PC-3 (cell line): Measurements from ENCODE around the gene RNF181. TPM values are rescaled to one million over a fixed set of nuclear protein-coding genes. Genes with fewer than 3 reads are reported as not detected.

ENCODE experiments used
- ATAC-seq: fragments of 200-7000 bp; cut with Tn5 transposase; 2 replicates; pipeline ENCODE4 v1.9.1; 2020; ENCODE audit warnings: mild to moderate bottlenecking, moderate library complexity
- BruUV-seq: library from RNA; stranded (reverse); fragments of 400-500 nt; replicated peaks from 2 replicates; lab custom pipeline; 2021; lab: Mats Ljungman, UMichigan
- CTCF ChIA-PET: fragments of 300-600 bp; sonication (Branson Sonifier 250); formaldehyde crosslinking; loops from one replicate; lab custom pipeline; 2022; ENCODE audit warnings: antibody characterized with exemption; lab: Charles Lee
- POLR2A ChIA-PET: fragments of 300-600 bp; sonication (Branson Sonifier 250); formaldehyde crosslinking; loops from one replicate; lab custom pipeline; 2022; ENCODE audit warnings: antibody characterized with exemption; ENCODE audit not compliant: unreplicated experiment; lab: Charles Lee
- DNase-seq: peaks from one replicate; pipeline ENCODE4 v3.0.0-alpha.2; 2015
- H2AFZ ChIP-seq: fragments of 300-600 bp; sonication (generic); 2 replicates; pipeline ENCODE4 v1.6.0; 2016; ENCODE audit warnings: antibody characterized with exemption, low read length
- H3F3A ChIP-seq: fragments of 300-600 bp; sonication (generic); one replicate; pipeline ENCODE4 v1.6.0; 2017; ENCODE audit warnings: antibody characterized with exemption, low read length, control low read depth, mild to moderate bottlenecking; ENCODE audit not compliant: unreplicated experiment
- H3K27ac ChIP-seq: fragments of 300-600 bp; sonication (generic); 2 replicates; pipeline ENCODE4 v1.5.1; 2016; ENCODE audit warnings: mild to moderate bottlenecking, low read length
- H3K27me3 ChIP-seq: fragments of 300-600 bp; sonication (generic); 2 replicates; pipeline ENCODE4 v1.6.1; 2016; ENCODE audit warnings: low read length, mixed read lengths
- H3K36me3 ChIP-seq: fragments of 300-600 bp; sonication (generic); 2 replicates; pipeline ENCODE4 v1.6.1; 2016; ENCODE audit warnings: low read depth, mixed run types, low read length, mixed read lengths
- H3K4me1 ChIP-seq: fragments of 300-600 bp; sonication (generic); 2 replicates; pipeline ENCODE4 v1.5.1; 2016; ENCODE audit warnings: low read length; ENCODE audit not compliant: insufficient read depth
- H3K4me2 ChIP-seq: fragments of 300-600 bp; sonication (generic); 2 replicates; pipeline ENCODE4 v1.6.0; 2016; ENCODE audit warnings: low read length
- H3K4me3 ChIP-seq: fragments of 300-600 bp; sonication (generic); 2 replicates; pipeline ENCODE4 v1.5.1; 2016; ENCODE audit warnings: mild to moderate bottlenecking, low read length, mixed read lengths
- H3K79me2 ChIP-seq: fragments of 300-600 bp; sonication (generic); 2 replicates; pipeline ENCODE4 v1.6.1; 2017; ENCODE audit warnings: low read length, mixed read lengths
- H3K9ac ChIP-seq: fragments of 300-600 bp; sonication (generic); 2 replicates; pipeline ENCODE4 v1.6.0; 2016; ENCODE audit warnings: mild to moderate bottlenecking, low read length
- H3K9me2 ChIP-seq: fragments of 300-600 bp; sonication (generic); replicated peaks from 2 replicates; pipeline ENCODE4 v1.6.1; 2016; ENCODE audit warnings: mixed run types, low read length, mixed read lengths
- H3K9me3 ChIP-seq: fragments of 300-600 bp; sonication (generic); 2 replicates; pipeline ENCODE4 v1.6.1; 2016; ENCODE audit warnings: low read length, mixed read lengths
- H4K20me1 ChIP-seq: fragments of 300-600 bp; sonication (generic); 2 replicates; pipeline ENCODE4 v1.6.1; 2016; ENCODE audit warnings: low read length, mixed read lengths
- CTCF ChIP-seq: fragments of 300-600 bp; sonication (generic); conservative IDR thresholded peaks from 2 replicates; pipeline ENCODE4 v1.5.1; 2017; ENCODE audit warnings: antibody characterized with exemption, low read depth, mild to moderate bottlenecking, low read length
- EZH2 ChIP-seq: fragments of 300-600 bp; sonication (generic); IDR thresholded peaks from one replicate; pipeline ENCODE4 v1.6.1; 2017; ENCODE audit warnings: antibody characterized with exemption, mild to moderate bottlenecking, low read length; ENCODE audit not compliant: unreplicated experiment
- EZH2phosphoT487 ChIP-seq: fragments of 300-600 bp; sonication (generic); IDR thresholded peaks from 2 replicates; pipeline ENCODE4 v1.6.1; 2018; ENCODE audit warnings: mild to moderate bottlenecking, antibody characterized with exemption, low read length, borderline replicate concordance
- intact Hi-C: fragments of 100-400 bp; cut with micrococcal nuclease; formaldehyde crosslinking; loops from 2 replicates; pipeline ENCODE4 v1.9.0; 2023
- total RNA-seq: library from RNA; depleted of rRNA; stranded (reverse); fragments of >200 nt; gene quantifications from 2 replicates; pipeline ENCODE4 v1.2.3, GENCODE V29; 2014

The RNF181 gene
- total RNA-seq, 1 experiment from 2014 or later, result 225 TPM

- peaks cover 20% of the 10 kb centered on the region for H3K79me2 ChIP-seq
- ATAC-seq, result no peak
- no peak overlapping the region for H3K27ac ChIP-seq
- intact Hi-C loops, result no loop called here
- peak overlapping the region; percentile 97 for H3K4me2 ChIP-seq
- H3K4me3 ChIP-seq, result peak overlapping the region; percentile 85
- H3K9me2 ChIP-seq, result no peaks in the 10 kb centered on the region
- TF ChIP-seq EZH2 (no peak), EZH2phosphoT487 (no peak), CTCF (no peak)
- H3K36me3 ChIP-seq, result peaks cover 13% of the 10 kb centered on the region; the same call in 1 of the 2 replicates
- H2AFZ ChIP-seq, result no peak overlapping the region
- ChIA-PET CTCF (no interaction called here), POLR2A (interaction anchor here (0.6 kb wide), 1 partner anchor 227 kb away, joined by 4 read pairs; no protein-coding TSS in a partner anchor)
- DNase-seq, result no peak
- H3K27me3 ChIP-seq, result no peaks in the 10 kb centered on the region
- no TSS peak for BruUV-seq
- H4K20me1 ChIP-seq, result no peaks in the 10 kb centered on the region
- no peaks in the 10 kb centered on the region for H3F3A ChIP-seq
- H3K9ac ChIP-seq, result peak overlapping the region; percentile 79
- H3K4me1 ChIP-seq, result peaks cover 15% of the 10 kb centered on the region; the same call in 1 of the 2 replicates
- H3K9me3 ChIP-seq, result no peaks in the 10 kb centered on the region
These were observed 1.1 kb downstream of the RNF181 start for GRCh38 chr2:85596486-85597143.

GRCh38 chr2:85597241-85597640 is 1.7 kb downstream of the RNF181 start:
- intact Hi-C loops, result no loop called here
- H3K27me3 ChIP-seq, result no peaks in the 10 kb centered on the region
- ChIA-PET CTCF (no interaction called here), POLR2A (interaction anchor here (0.6 kb wide), 1 partner anchor 228 kb away, joined by 4 read pairs; no protein-coding TSS in a partner anchor)
- H3K9me2 ChIP-seq, result no peaks in the 10 kb centered on the region
- H2AFZ ChIP-seq, result no peak overlapping the region
- no peak overlapping the region for H3K27ac ChIP-seq
- 0 out of 2 replicates have a peak overlapping the region, but pooled peaks have one; percentile 85 for H3K4me3 ChIP-seq
- ATAC-seq, result no peak
- DNase-seq, result no peak
- peaks cover 13% of the 10 kb centered on the region; the same call in 1 of the 2 replicates for H3K36me3 ChIP-seq
- H3K9ac ChIP-seq, result no peak overlapping the region
- peaks cover 20% of the 10 kb centered on the region for H3K79me2 ChIP-seq
- H3K4me1 ChIP-seq, result peaks cover 15% of the 10 kb centered on the region; the same call in 1 of the 2 replicates
- no peaks in the 10 kb centered on the region for H3F3A ChIP-seq
- BruUV-seq, result TSS peak; percentile 28
- H3K9me3 ChIP-seq, result no peaks in the 10 kb centered on the region
- TF ChIP-seq EZH2phosphoT487 (no peak), CTCF (no peak), EZH2 (no peak)
- H3K4me2 ChIP-seq, result peak overlapping the region; percentile 97; the same call in 1 of the 2 replicates
- H4K20me1 ChIP-seq, result no peaks in the 10 kb centered on the region
